COR-L47 (cell line): Measurements from ENCODE around the gene ARMC2.

Experiments
- DNase-seq: peaks from one replicate; lab custom pipeline; 2025; lab: John Stamatoyannopoulos, UW

ARMC2 gene

DNA sequence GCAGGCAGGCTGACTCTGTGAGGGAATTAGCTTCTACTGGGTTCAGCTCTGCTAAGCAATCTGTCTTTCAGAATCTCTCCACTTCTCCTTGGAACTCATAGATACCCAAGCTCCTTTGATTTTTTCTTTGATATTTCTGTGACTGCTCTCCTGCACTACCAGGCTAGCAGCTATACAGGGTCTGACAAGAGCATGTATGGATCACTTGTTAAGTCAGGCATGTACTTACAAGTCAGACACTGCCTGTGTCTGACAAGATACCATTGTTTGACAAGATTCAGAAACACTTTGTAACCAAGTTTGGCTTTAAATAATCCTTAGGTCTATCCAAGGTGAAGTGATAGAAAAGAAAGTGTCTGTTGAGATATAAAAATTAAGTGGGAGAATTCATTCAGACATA, 167.0 kb downstream of the ARMC2 start:
- no peak for DNase-seq

GRCh38 chr6:109019911-109020310, 171.7 kb downstream of the ARMC2 start:
- no peak for DNase-seq

- no peak for DNase-seq
Observed at GRCh38 chr6:109021870-109022269, 173.6 kb downstream of the ARMC2 start.

DNA sequence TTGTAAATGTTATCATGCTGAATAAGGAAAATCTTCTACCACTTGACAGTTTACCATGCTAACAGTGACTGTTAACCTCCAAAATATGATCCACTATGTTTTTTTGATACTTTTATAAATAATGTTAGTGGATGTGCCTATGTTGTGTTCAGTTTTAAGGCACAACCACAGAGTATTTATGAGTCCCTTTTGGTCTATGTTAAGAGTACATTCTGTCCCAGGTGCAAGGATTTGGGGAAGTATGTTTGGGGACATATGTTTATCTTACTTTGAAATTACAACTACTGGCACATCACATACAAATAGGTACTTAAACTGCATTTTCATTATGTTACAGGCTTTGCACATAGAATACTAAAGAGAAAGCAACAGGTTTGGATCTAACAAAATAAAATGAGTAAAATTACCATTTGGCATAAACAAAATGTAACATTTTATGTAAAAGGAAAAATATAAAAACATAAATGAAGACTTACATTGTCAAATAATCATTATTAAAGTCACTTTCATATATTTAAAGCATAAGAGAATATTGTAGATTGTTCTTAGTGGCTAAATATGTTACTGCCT, 175.2 kb downstream of the ARMC2 start:
- DNase-seq = no peak
